SJSA1 (cell line): Measurements from ENCODE around the gene SYT7. TPM values are rescaled to one million over a fixed set of nuclear protein-coding genes. Genes with fewer than 3 reads are reported as not detected.

Experiments
- DNase-seq, 2 experiments: peaks; one replicate each; pipeline ENCODE4 v3.0.0-alpha.2; 2015 to 2020; ENCODE audit warnings: low spot score in 2 of 2, low read depth in 1 of 2
- H3K27ac ChIP-seq: fragments of 250-450 bp; sonication (Bioruptor Pico); 2 replicates; pipeline ENCODE4 v1.5.1; 2020; ENCODE audit warnings: mild to moderate bottlenecking, moderate library complexity
- H3K27me3 ChIP-seq: fragments of 250-450 bp; sonication (Bioruptor Pico); replicated peaks from 2 replicates; pipeline ENCODE4 v1.5.1; 2020; ENCODE audit warnings: mild to moderate bottlenecking, moderate library complexity
- H3K36me3 ChIP-seq: fragments of 250-450 bp; sonication (Bioruptor Pico); 2 replicates; pipeline ENCODE4 v1.5.1; 2020; ENCODE audit warnings: mild to moderate bottlenecking
- H3K4me1 ChIP-seq: fragments of 250-450 bp; sonication (Bioruptor Pico); replicated peaks from 2 replicates; pipeline ENCODE4 v1.6.1; 2021; ENCODE audit warnings: mild to moderate bottlenecking
- H3K4me3 ChIP-seq: fragments of 250-450 bp; sonication (Bioruptor Pico); 2 replicates; pipeline ENCODE4 v1.5.1; 2020; ENCODE audit warnings: mild to moderate bottlenecking
- H3K9me3 ChIP-seq: fragments of 250-450 bp; sonication (Bioruptor Pico); replicated peaks from 2 replicates; pipeline ENCODE4 v1.5.1; 2020; ENCODE audit warnings: mild to moderate bottlenecking
- total RNA-seq: library from RNA; depleted of rRNA; stranded (reverse); fragments of >200 nt; shearing (Covaris generic); gene quantifications from 2 replicates; pipeline ENCODE4 v1.2.3, GENCODE V29; 2014

SYT7 gene
- total RNA-seq, 1 experiment from 2014 or later = not detected

DNA sequence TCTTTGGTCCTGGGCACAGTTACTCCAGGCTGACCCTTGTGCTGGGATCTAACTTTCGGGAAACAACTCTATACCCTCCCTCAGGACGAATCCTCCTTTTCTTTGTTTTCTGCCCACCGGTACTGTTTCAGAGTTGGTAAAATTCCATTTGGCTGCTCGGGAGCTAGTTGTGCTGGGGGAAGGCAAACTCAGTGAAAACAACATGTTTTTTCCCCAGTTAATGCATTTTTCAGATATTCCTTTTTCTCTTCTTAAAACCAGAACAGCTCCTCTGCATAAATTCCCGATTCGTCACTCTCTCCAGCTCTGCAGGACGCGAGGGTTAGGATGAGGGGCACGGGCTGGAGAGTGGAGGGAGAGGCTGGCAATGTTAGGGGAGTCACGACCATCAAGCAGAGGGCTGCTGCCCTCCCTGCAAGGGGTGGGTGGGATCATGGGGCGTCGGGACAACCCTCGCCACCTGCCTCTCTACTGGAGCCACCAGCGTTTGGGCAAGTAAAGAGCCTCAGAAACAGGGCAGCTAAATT is 41.0 kb downstream of the SYT7 start:
- H3K4me1 ChIP-seq = no peaks in the 10 kb centered on the region
- DNase-seq = no peak
- peaks cover 71% of the 10 kb centered on the region for H3K27me3 ChIP-seq
- H3K27ac ChIP-seq = no peak overlapping the region
- no peak overlapping the region for H3K4me3 ChIP-seq
- H3K9me3 ChIP-seq = peaks cover 6% of the 10 kb centered on the region; the same call in 1 of the 2 replicates
- H3K36me3 ChIP-seq = no peaks in the 10 kb centered on the region

GRCh38 chr11:61539006-61539405 is 41.9 kb downstream of the SYT7 start:
- Histone ChIP-seq H3K4me1 (no peaks in the 10 kb centered on the region), H3K4me3 (no peak overlapping the region), H3K36me3 (no peaks in the 10 kb centered on the region), H3K27me3 (peaks cover 80% of the 10 kb centered on the region), H3K9me3 (peaks cover 2% of the 10 kb centered on the region), H3K27ac (no peak overlapping the region)
- DNase-seq = no peak

GRCh38 chr11:61538636-61538961 is 42.3 kb downstream of the SYT7 start:
- H3K4me1 ChIP-seq = no peaks in the 10 kb centered on the region
- H3K27me3 ChIP-seq = peaks cover 84% of the 10 kb centered on the region
- H3K27ac ChIP-seq = no peak overlapping the region

DNA sequence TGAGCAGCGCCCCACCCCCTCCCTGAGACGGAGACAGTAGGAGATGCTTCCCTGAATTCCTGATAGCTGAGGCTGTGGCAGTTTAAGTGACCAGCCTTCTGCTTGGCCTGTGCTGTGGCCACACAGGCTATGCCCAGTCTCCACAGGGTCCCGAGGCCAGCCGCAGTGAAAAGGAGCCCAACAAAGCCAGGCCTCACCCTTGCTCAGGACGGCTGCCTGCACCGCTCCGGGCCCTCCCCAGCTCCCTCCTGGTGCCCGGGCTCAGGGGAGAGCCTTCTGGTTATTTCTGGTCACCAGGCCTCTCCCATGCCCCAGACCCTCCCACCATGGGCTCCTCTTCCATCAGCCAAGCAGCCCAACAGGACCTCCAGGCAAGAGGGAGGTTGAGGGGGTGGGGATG is 43.5 kb downstream of the SYT7 start:
- no peaks in the 10 kb centered on the region for H3K4me1 ChIP-seq
- peaks cover 81% of the 10 kb centered on the region for H3K27me3 ChIP-seq

More at GRCh38 chr11:61538636-61538961, 42.3 kb downstream of the SYT7 start:
- Histone ChIP-seq H3K9me3 (no peaks in the 10 kb centered on the region; the same call in 1 of the 2 replicates), H3K4me3 (no peak overlapping the region), H3K36me3 (no peaks in the 10 kb centered on the region)
- DNase-seq = no peak

DNA sequence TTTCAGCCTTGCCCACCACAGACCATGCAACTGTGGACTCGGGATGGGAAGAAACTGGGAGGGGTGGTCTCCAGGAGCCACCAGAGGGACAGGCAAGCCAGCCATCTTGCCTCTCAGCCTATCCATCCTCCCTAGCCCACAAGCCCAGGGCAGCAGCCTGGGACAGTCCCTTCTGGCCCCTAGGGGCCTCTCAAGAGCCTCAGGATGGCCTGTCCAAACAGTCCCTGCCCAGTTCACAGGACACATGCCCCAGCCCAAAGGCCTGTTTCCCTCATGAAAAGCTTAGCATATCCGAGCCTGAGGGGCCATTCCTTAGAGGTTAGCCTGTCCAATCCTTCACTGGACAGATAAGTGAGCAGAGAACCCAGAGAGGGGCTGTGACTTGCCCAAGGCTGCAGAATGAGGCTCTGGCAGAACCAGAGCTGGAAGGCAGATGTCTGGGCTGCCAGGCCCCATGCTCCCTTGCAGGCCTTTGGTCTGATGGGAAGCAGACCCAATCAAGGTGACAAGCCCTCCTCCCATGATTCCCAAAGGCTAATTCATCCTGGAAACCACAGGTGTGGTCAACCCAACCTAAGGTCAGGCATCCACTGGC is 44.1 kb downstream of the SYT7 start:
- H3K4me1 ChIP-seq = no peaks in the 10 kb centered on the region
- no peak for DNase-seq
- no peak overlapping the region for H3K27ac ChIP-seq
- no peaks in the 10 kb centered on the region for H3K36me3 ChIP-seq
- no peak overlapping the region for H3K4me3 ChIP-seq
- H3K9me3 ChIP-seq = no peaks in the 10 kb centered on the region; the same call in 1 of the 2 replicates
- peaks cover 80% of the 10 kb centered on the region for H3K27me3 ChIP-seq

More for the DNA sequence above, 43.5 kb downstream of the SYT7 start:
- Histone ChIP-seq H3K9me3 (no peaks in the 10 kb centered on the region; the same call in 1 of the 2 replicates), H3K4me3 (no peak overlapping the region), H3K27ac (no peak overlapping the region), H3K36me3 (no peaks in the 10 kb centered on the region)
- DNase-seq = no peak

- no peak for DNase-seq
- H3K27ac ChIP-seq = no peak overlapping the region
- no peaks in the 10 kb centered on the region; the same call in 1 of the 2 replicates for H3K9me3 ChIP-seq
- H3K36me3 ChIP-seq = no peaks in the 10 kb centered on the region
- no peak overlapping the region for H3K4me3 ChIP-seq
- H3K27me3 ChIP-seq = peaks cover 76% of the 10 kb centered on the region
- H3K4me1 ChIP-seq = no peaks in the 10 kb centered on the region
Measured at GRCh38 chr11:61535998-61536675, 44.7 kb downstream of the SYT7 start.

DNA sequence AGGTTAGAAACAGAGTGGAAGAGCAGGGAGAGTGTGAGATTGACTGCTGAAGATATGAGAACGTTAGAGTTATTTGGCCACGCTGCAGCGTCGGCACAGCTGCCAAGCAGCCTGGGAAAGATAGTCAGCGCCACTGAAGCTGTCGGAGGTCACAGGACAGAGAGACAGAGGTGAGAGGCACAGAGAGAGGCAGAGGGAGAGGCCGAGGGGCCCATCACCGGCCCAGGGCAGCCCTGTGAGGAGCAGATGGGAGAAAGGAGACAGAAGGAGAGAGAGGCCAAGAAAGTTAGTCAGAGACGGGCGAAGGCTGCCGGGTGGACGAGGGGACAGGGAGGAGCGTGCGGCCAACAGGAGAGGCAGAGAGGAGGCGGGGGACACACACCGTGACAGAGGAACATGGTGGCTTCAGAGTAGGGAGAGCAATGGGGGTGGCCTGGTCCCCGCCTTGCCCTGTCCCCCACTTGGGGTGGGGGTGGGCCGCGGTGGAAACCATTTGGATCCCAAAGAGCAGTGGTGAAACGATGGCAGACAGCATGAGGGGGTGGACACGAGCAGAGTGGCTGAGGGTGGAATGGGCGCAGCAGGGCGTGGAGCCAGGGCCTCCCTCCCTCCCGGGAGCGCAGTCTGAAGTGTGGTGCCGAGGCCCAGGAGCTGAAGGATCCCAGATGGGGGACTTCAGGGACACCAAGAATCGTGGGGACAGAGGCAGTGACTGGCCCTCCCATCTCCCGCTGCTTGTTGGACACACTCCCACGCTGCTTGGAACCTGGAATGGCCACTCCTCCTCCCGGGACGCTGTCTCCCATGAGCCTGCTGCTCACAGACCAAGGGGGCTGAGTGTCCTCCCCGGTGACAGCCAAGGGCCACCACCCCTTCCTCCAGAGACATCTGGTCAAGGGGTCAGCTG is 45.7 kb downstream of the SYT7 start:
- no peak overlapping the region for H3K27ac ChIP-seq
- H3K9me3 ChIP-seq = no peaks in the 10 kb centered on the region; the same call in 1 of the 2 replicates
- peaks cover 74% of the 10 kb centered on the region for H3K27me3 ChIP-seq
- H3K36me3 ChIP-seq = no peaks in the 10 kb centered on the region
- H3K4me1 ChIP-seq = no peaks in the 10 kb centered on the region
- no peak for DNase-seq
- no peak overlapping the region for H3K4me3 ChIP-seq

GRCh38 chr11:61534025-61534932 is 46.6 kb downstream of the SYT7 start:
- H3K27me3 ChIP-seq = peaks cover 70% of the 10 kb centered on the region
- H3K4me1 ChIP-seq = no peaks in the 10 kb centered on the region
- no peaks in the 10 kb centered on the region for H3K36me3 ChIP-seq

GRCh38 chr11:61533401-61533800 is 47.5 kb downstream of the SYT7 start:
- H3K36me3 ChIP-seq = no peaks in the 10 kb centered on the region
- H3K27me3 ChIP-seq = peaks cover 67% of the 10 kb centered on the region
- no peak for DNase-seq
- no peaks in the 10 kb centered on the region for H3K4me1 ChIP-seq
- no peaks in the 10 kb centered on the region; the same call in 1 of the 2 replicates for H3K9me3 ChIP-seq
- no peak overlapping the region for H3K4me3 ChIP-seq
- H3K27ac ChIP-seq = no peak overlapping the region

More at GRCh38 chr11:61534025-61534932, 46.6 kb downstream of the SYT7 start:
- no peaks in the 10 kb centered on the region; the same call in 1 of the 2 replicates for H3K9me3 ChIP-seq
- H3K4me3 ChIP-seq = no peak overlapping the region
- DNase-seq = no peak
- H3K27ac ChIP-seq = no peak overlapping the region

GRCh38 chr11:61533039-61533375 is 47.9 kb downstream of the SYT7 start:
- no peaks in the 10 kb centered on the region; the same call in 1 of the 2 replicates for H3K9me3 ChIP-seq
- H3K27me3 ChIP-seq = peaks cover 69% of the 10 kb centered on the region
- no peaks in the 10 kb centered on the region for H3K4me1 ChIP-seq
- no peak overlapping the region for H3K27ac ChIP-seq
- H3K36me3 ChIP-seq = no peaks in the 10 kb centered on the region
- H3K4me3 ChIP-seq = no peak overlapping the region
- DNase-seq = no peak

DNA sequence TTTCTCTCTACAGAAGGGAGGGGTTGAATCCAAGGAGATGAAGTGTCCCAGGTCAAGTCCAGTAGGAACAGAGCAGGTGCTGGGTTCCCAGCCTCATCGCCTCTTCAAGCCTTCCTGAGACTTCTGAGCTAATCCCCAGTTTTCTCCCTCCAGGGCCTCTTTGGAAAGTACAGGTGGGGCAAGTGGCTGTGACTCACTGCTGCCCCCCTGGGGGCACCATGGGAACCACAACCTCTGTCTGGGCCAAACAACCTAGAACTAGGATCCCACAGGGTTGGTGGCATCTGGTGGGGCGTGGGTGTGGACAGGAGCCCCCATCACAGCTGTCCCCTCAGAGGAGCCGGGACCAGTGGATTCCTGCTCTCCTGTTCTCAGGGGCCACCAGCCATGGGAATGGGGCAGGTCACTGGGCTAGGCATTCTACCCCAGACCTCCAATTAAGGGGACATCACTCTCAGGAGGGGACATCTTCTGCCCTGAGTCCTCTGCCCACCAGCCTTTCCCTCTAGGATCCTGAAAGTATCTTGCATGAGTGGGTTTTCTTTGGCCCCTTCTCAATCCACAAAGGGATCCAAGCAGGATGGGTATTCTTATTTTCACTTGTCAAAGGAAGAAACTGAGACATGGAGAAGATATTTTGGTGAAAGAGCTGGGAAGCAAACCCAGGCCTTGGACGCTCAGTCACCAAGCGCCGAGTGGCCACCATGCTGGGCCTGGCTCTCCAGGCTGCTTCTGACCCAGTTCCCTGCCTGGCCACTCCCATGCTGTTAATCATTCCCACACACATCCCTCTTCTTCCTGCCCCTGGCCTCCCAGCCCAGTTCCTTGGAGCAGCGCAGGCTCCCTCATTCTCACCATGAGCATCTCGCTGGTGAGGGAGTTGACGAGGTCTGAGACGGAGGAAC is 48.5 kb downstream of the SYT7 start:
- peak in 1 of 2 experiments; percentile 36 for DNase-seq
- no peaks in the 10 kb centered on the region for H3K36me3 ChIP-seq
- H3K4me3 ChIP-seq = no peak overlapping the region
- no peak overlapping the region for H3K27ac ChIP-seq
- peaks cover 67% of the 10 kb centered on the region for H3K27me3 ChIP-seq
- no peaks in the 10 kb centered on the region for H3K4me1 ChIP-seq
- no peaks in the 10 kb centered on the region; the same call in 1 of the 2 replicates for H3K9me3 ChIP-seq

- Histone ChIP-seq H3K4me3 (no peak overlapping the region), H3K36me3 (no peaks in the 10 kb centered on the region), H3K4me1 (no peaks in the 10 kb centered on the region), H3K9me3 (no peaks in the 10 kb centered on the region; the same call in 1 of the 2 replicates), H3K27ac (no peak overlapping the region), H3K27me3 (peaks cover 71% of the 10 kb centered on the region)
- no peak for DNase-seq
Measured at GRCh38 chr11:61531044-61531443, 49.8 kb downstream of the SYT7 start.
